ENCODE measurements around the gene FPR2. TPM values are rescaled to one million over a fixed set of nuclear protein-coding genes. Genes with fewer than 3 reads are reported as not detected.

The FPR2 gene
- total and polyA plus RNA-seq, 8 donors: 0.48 to 2.9 (median 1.3) TPM; not detected in 2

GRCh38 chr19:51761696-51762095 lies 716 bp downstream of the FPR2 start:
- DNase-seq: no peak
- H3K36me3 ChIP-seq: no peaks in the 10 kb centered on the region
- WGBS, 5 donors: 81 to 87% (median 83%) methylated on average over 7 of the region's 7 CpGs
- H3K9me3 ChIP-seq: peaks cover 0 to 4% (median 0%) of the 10 kb centered on the region in 4 donors
- H3K27me3 ChIP-seq: peaks cover 0 to 25% (median 4%) of the 10 kb centered on the region in 3 donors
- intact Hi-C loops (cut with DNase I; ENCODE audit: low total_unique reads): loop anchor here (10.0 kb wide), 1 partner anchor 87 kb away; no protein-coding TSS in a partner anchor
- peak overlapping the region in 2 of 5 donors; percentile 10 to 54 for H3K27ac ChIP-seq
- TF ChIP-seq POLR2A (IDR thresholded peaks at IDR 0.05): no peak
- TF ChIP-seq CTCF (IDR thresholded peaks at IDR 0.05): no peak
- no peak for TF ChIP-seq POLR2AphosphoS5 (IDR thresholded peaks at IDR 0.05)
- TF ChIP-seq EP300 (IDR thresholded peaks at IDR 0.05): no peak
- peak overlapping the region in 1 of 4 donors; percentile 1 for H3K4me3 ChIP-seq
- H3K4me1 ChIP-seq: no peaks in the 10 kb centered on the region

GRCh38 chr19:51765086-51765485 lies 4.1 kb downstream of the FPR2 start:
- no peak for DNase-seq
- 49 to 55% (median 50%) methylated on average over 5 of the region's 5 CpGs for WGBS, 5 donors
- intact Hi-C loops (cut with DNase I; ENCODE audit: low total_unique reads): loop anchor here (10.0 kb wide), 1 partner anchor 90 kb away; no protein-coding TSS in a partner anchor
- Histone ChIP-seq H3K4me1 (no peaks in the 10 kb centered on the region), H3K27me3 (peaks cover 0 to 24% (median 4%) of the 10 kb centered on the region in 3 donors), H3K4me3 (no peak overlapping the region), H3K36me3 (no peaks in the 10 kb centered on the region), H3K27ac (peak overlapping the region in 2 of 5 donors; percentile 28 to 43), H3K9me3 (peaks cover 0 to 4% (median 0%) of the 10 kb centered on the region in 4 donors)
- no peak for TF ChIP-seq POLR2A (IDR thresholded peaks at IDR 0.05)
- no peak for TF ChIP-seq EP300 (IDR thresholded peaks at IDR 0.05)
- no peak for TF ChIP-seq CTCF (IDR thresholded peaks at IDR 0.05)

- intact Hi-C loops (cut with DNase I; ENCODE audit: low total_unique reads): loop anchor here (10.0 kb wide), 1 partner anchor 92 kb away; no protein-coding TSS in a partner anchor
- H3K36me3 ChIP-seq: no peaks in the 10 kb centered on the region
- H3K27me3 ChIP-seq: peaks cover 0 to 21% (median 4%) of the 10 kb centered on the region in 3 donors
- H3K4me3 ChIP-seq: no peak overlapping the region
- no peak for DNase-seq
- H3K27ac ChIP-seq: peak overlapping the region in 1 of 5 donors; percentile 7
- 47 to 70% (median 66%) methylated on average over 5 of the region's 5 CpGs for WGBS, 5 donors
- no peaks in the 10 kb centered on the region for H3K9me3 ChIP-seq
- no peak for TF ChIP-seq CTCF (IDR thresholded peaks at IDR 0.05)
- H3K4me1 ChIP-seq: no peaks in the 10 kb centered on the region
Measured at GRCh38 chr19:51766461-51766860, 5.5 kb downstream of the FPR2 start.

- no peak for TF ChIP-seq CTCF (IDR thresholded peaks at IDR 0.05)
- TF ChIP-seq POLR2AphosphoS5 (IDR thresholded peaks at IDR 0.05): peak in 1 of 3 donors; percentile 44
- no peak for TF ChIP-seq EP300 (IDR thresholded peaks at IDR 0.05)
- TF ChIP-seq POLR2A (IDR thresholded peaks at IDR 0.05): no peak
Measured at GRCh38 chr19:51771376-51772130, 10.6 kb downstream of the FPR2 start.

More at GRCh38 chr19:51771376-51772130, 10.6 kb downstream of the FPR2 start:
- Histone ChIP-seq H3K4me3 (no peak overlapping the region), H3K36me3 (no peaks in the 10 kb centered on the region), H3K9me3 (no peaks in the 10 kb centered on the region), H3K4me1 (no peaks in the 10 kb centered on the region), H3K27me3 (peaks cover 0 to 43% (median 0%) of the 10 kb centered on the region in 3 donors), H3K27ac (peak overlapping the region in 3 of 5 donors; percentile 2 to 74 (median 66))
- WGBS, 5 donors: 43 to 58% (median 47%) methylated on average over 10 of the region's 10 CpGs
- intact Hi-C loops (cut with DNase I; ENCODE audit: low total_unique reads): no loop called here
- no peak for DNase-seq

Data from stomach (tissue), 9 donors.